GM12891 (cell line): ENCODE results near the gene TMEM45A.

Experiments used
- PAX5 ChIP-seq: IDR thresholded peaks from 2 replicates; pipeline ENCODE4 v1.6.1; 2011; ENCODE audit warnings: low read length, moderate library complexity, mild to moderate bottlenecking; ENCODE audit not compliant: insufficient read depth, severe bottlenecking
- POLR2A ChIP-seq: IDR thresholded peaks from 2 replicates; pipeline ENCODE4 v1.6.1; 2011; ENCODE audit warnings: low read depth, low read length, control low read depth
- POLR2AphosphoS5 ChIP-seq: IDR thresholded peaks from 2 replicates; pipeline ENCODE4 v1.6.1; 2011; ENCODE audit warnings: low read depth, low read length, control low read depth

- TF ChIP-seq POLR2AphosphoS5 = no peak
- no peak for TF ChIP-seq PAX5
- no peak for TF ChIP-seq POLR2A
Observed at GRCh38 chr3:100561459-100562158, 69.2 kb downstream of the TMEM45A start.
